Hematopoietic multipotent progenitor cell treated with erythropoietin and hydrocortisone succinate and interleukin-3 and kit ligand, for 8 days (in vitro differentiated cells): ENCODE results near the gene TOMM5.

Experiments
- DNase-seq: peaks from one replicate; pipeline ENCODE4 v3.0.0-alpha.2; 2015

The TOMM5 gene

GRCh38 chr9:37561682-37562081, 30.7 kb downstream of the TOMM5 start:
- DNase-seq, result no peak

- DNase-seq, result no peak
Observed at GRCh38 chr9:37559855-37560592, 32.4 kb downstream of the TOMM5 start.

GRCh38 chr9:37559125-37559524, 33.3 kb downstream of the TOMM5 start:
- no peak for DNase-seq

- DNase-seq, result no peak
Observed at GRCh38 chr9:37555786-37556185, 36.6 kb downstream of the TOMM5 start.

- no peak for DNase-seq
Observed at GRCh38 chr9:37554318-37554717, 38.1 kb downstream of the TOMM5 start.

- no peak for DNase-seq
Observed at GRCh38 chr9:37551888-37552287, 40.5 kb downstream of the TOMM5 start.

GRCh38 chr9:37551468-37551867, 40.9 kb downstream of the TOMM5 start:
- no peak for DNase-seq

GRCh38 chr9:37550781-37551180, 41.6 kb downstream of the TOMM5 start:
- DNase-seq, result no peak

- no peak for DNase-seq
Observed at GRCh38 chr9:37549527-37549926, 42.9 kb downstream of the TOMM5 start.

- DNase-seq, result no peak
Observed at GRCh38 chr9:37547328-37547878, 45.0 kb downstream of the TOMM5 start.

- no peak for DNase-seq
Observed at GRCh38 chr9:37543468-37543867, 48.9 kb downstream of the TOMM5 start.

GRCh38 chr9:37542895-37543294, 49.5 kb downstream of the TOMM5 start:
- DNase-seq, result no peak

- no peak for DNase-seq
Observed at GRCh38 chr9:37542488-37542887, 49.9 kb downstream of the TOMM5 start.

- DNase-seq, result no peak
Observed at GRCh38 chr9:37541465-37541864, 50.9 kb downstream of the TOMM5 start.

GRCh38 chr9:37540634-37541033, 51.8 kb downstream of the TOMM5 start:
- DNase-seq, result no peak

GRCh38 chr9:37539634-37540033, 52.8 kb downstream of the TOMM5 start:
- no peak for DNase-seq
